Ramos (cell line): ENCODE measurements around the gene UBL4B.
"Not testable (repeated sequence)": the region's sequence is repeated elsewhere in the genome, so short reads cannot be mapped to it uniquely, and the experiment has no call there.

Experiments
- in situ Hi-C: fragments of 300-500 bp; cut with MboI; formaldehyde crosslinking; loops from one replicate; pipeline ENCODE4 v1.14.3; 2022; ENCODE audit warnings: low sequenced_read_pairs; ENCODE audit not compliant: unreplicated experiment

Gene UBL4B, protein sequence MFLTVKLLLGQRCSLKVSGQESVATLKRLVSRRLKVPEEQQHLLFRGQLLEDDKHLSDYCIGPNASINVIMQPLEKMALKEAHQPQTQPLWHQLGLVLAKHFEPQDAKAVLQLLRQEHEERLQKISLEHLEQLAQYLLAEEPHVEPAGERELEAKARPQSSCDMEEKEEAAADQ

DNA sequence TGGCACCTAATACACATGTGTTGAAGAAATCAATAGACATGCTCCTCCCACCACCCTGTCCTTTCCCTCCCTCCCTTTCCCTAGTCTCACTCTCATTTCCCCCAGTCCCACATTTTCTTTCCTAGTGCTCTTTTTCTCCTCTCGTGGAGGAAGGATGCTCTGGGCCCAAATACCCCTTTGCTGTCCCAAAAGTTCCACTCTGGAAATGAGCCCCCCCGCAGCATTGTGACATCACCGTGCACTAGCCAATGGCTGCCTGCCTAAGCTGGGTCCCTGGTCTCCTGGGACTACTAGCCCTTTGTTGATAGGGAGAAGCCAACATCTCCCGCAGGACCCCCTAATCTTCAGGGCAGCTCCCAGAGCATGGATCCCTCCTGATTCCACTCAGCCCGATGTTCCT, at the start of gene UBL4B:
Gene UBL4B (plus strand): TSS at position 301 of the 400 bp plus-strand sequence. CDS start 92 bp downstream, at position 393.
- in situ Hi-C loops = no loop called here

DNA sequence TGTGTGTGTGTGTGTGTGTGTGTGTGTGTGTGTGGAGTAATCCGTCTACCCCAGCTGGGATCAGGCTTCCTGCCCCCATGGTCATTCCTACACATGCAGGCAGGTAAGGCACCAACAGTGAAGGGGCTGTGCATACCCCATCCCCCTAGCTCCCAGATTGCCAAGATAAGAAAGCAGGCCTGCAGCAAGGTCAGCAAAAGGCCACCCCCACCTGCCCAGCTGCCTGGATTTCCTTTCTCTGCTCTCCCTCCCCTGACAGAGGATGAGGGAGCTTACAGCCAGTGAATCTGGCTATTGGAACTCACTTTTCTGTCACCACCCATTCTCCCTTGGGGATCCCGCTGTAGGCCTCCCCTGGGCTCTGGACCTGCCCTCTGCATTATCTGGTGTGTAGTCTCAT, 49.6 kb upstream of the UBL4B start:
- in situ Hi-C loops = no loop called here

DNA sequence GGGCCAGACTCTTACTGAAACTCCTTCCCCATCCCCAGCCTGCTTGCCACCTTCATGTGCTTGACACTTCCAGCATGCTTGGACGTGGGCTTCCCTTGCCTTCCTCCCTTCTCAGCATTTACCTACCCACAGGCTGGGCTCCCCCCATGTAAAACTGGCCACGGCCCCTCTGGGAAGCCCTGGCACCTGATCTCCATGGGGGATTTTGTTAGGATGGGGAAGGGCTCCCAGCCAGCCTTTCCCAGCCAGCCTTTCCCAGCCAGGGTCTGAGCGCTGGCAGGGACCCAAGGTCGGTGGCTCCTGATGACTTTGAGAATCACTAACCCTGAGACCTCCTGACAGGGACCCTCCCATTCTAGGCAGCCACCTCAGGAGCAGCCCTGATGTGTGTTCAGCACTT, 48.5 kb upstream of the UBL4B start:
- in situ Hi-C loops = no loop called here

DNA sequence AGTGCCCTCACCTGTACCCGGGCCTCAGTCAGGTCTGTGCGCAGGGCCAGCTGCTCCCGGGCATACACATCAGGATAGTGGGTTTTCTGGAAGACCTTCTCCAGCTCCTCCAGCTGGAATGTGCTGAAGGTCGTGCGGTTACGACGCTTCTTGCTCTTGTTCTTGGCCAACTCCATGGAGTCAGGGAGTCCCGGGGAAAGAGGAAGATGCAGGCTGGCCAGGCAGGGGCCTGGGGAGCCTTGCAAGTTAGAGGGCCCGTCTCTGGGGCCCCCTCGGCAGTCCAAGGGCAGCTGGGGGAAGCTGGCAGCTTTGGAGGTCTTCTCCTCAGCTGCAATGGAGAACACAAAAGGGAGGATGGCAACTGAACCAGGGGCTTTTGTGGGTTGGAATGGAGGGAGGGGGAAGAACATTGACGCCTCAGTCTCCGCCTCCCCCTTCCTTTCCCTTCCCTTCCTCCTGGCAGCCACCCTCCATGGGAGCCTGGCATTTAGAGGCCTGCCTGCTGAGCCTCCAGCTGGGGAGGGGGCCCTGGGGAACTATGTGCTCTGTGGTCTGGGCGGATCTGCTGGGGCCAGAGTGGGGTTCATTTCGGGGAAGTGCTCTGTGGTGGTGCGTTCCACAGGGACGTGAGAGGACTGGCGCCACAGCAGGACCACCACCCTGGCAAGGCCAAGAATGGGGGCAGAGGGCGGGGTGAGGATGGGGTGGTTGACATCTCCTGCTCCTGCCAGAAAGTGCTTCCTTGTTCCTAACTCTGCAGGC, 47.5 kb upstream of the UBL4B start:
- in situ Hi-C loops = no loop called here

DNA sequence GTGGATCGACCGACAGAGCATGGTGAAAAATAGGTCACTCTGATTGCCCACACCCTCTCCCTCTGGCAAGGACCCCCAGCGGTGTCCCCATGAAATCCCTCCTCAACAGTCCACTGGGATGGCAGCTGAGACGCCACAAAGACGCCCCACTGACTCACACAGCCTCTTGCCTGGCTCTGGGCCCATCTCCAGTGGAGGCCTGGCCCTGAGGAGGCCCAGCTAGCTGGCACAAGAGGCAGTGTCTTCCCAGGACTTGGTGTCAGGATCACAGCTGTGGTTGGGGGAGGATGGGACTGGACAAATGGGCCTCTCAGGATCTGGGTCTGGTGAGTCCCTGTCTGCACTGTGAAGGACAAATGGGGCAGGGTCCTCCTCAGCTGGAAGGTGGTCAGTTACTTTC, 46.4 kb upstream of the UBL4B start:
- in situ Hi-C loops = no loop called here

DNA sequence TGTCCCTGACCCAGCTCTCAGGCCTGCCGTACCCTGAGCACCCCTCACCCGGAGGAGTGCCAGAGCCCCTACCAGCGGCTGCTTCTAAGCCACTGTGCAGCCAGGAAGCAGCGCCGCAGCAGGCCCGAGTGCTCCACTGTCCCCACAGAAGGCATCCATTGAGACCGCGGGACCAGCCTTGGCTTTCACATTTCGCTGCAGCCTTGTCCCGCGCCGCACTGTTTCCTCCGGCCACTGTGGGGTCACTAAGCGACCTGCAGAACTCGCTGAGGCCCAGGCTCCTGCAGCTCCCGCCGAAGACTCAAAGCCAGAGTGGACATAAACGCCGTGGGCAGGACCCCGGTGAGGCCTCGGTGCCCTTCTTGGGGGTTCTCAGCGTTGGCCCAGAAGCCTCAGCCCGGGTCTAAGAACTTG, 44.8 kb upstream of the UBL4B start:
- in situ Hi-C loops = no loop called here

DNA sequence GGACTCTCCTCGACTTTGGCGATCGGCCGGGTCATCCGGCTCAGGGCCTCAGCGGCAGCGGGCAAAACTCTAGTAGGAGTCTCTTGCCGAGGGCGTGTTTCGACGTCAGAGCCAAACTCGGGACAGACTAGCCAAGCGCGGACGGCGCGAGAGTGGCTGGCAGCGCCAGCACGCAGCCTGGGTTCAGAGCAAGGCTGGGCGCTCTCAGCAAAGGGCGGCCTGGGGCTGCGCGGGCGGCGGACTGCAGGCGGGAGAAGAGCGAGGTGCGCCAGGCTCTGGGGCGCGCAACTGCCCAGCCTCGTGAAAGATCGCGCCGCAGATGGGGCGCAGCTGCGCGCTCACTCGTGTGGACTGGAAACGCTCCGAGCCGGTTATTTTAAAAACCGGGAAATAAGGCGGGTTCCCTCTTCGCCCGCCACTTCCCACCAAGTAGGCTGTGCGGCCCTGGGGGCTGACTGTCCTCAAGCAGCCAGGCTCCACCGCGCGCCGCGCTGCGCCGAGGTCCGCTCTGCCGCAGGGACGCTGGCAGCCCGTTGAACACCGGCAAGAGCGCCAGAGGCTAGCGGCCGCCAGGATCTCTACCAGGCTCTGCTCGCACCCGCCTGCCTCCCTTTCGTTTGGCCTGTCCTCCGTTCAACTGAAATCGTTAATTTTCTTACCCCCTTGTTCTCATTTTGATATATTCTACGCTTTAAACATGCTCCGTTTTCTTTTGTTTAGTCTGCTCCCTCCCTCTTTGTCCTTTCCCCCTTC, 44.2 kb upstream of the UBL4B start:
- in situ Hi-C loops = no loop called here

DNA sequence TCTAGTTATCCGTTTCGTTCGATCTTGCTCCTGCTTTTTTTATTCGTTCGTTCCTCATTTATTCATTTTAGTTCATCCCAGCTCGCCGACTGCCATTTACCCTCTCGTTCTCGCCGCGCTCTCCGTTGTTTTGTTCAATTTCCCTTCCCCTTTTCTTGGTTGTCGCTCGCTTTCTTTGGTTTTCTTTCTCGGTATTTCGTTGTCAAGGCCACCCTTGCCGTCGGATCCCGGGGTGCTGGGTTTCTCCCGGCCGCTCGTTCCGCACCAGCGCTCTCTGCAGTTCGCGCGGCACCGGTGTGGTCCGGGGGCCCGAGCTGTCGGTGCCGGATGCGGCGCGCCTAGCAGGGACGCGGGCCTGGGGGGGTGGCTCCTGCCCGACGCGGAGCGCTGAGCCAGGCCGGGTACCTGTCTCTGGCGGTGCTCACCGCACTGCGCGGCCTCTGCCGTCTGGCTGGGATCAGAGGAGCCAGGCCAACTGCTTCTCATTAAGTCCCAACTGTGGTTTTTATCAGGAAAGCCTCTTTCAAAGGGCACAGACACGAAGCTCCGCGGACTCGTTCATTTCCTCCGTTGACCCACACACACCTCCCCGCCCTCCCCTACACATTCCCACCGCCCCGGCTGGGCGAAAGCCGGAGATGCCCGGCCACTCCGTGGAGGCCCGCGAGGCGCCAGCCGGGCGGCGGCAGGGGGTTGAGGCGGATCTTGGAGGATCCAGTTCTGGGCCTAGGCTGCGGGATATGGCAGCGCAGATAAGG, 43.4 kb upstream of the UBL4B start:
- in situ Hi-C loops = no loop called here

DNA sequence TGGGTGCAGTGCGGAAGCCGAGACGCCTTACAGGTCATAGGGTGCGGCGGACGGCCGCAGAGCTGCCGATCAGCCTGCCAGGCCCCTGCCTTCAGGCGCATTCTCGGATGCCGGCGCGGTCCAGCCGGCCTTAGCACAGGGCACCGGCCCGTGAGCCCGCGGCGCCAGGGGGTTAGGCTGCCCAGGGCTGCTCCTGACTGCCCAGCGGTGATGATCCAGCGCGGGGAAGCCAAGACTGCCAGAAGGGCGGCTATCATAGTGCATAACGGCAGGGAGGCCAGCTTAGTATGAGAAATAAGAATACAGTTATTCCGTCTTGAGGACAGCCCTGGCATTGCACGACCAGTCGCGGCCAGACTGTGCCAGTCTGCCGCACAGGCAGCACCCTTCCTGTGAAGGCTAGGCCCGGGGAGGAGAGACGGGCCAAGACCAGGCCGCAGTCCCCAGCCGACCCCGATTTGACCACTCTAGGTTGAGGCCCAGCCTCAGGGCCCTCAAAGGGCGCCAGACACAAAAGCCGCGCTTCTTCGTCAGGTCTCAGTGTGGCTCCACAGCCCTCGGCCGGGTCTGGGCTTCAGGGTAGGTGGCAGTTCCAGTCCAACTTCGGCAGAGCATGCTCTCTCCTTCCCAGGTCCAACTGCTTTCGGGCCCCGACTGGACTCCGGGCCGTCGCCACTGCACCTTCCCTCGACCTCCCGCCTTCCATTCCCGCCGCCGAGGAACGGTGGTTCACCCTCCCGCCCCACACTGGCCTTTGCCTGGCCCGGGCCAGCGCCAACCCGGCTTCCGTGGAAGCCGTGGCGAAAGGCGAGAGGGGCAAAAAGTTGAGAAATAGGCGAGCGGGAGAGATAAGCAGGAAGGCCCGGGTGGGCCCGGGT, 42.6 kb upstream of the UBL4B start:
- in situ Hi-C loops = no loop called here

DNA sequence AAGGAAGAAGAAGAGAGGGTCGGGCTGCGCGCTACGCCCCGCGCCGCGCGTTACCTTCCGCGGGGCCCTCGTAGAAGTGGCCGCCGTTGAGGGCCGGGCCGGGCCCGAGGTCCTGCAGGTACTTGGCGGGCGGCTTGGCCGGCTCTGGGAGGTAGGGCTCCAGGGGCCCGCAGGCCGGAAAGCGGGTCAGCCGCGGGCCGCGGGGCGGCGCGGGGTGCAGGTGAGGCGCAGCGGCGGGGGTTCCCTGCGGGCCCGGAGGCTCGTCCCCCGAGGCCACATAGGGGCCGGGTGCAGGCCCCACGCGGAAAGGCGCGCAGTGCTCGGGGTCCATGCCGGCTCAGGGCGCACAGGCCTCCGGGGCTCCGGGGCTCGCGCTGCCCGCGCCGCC, 42.0 kb upstream of the UBL4B start:
- in situ Hi-C loops = no loop called here

DNA sequence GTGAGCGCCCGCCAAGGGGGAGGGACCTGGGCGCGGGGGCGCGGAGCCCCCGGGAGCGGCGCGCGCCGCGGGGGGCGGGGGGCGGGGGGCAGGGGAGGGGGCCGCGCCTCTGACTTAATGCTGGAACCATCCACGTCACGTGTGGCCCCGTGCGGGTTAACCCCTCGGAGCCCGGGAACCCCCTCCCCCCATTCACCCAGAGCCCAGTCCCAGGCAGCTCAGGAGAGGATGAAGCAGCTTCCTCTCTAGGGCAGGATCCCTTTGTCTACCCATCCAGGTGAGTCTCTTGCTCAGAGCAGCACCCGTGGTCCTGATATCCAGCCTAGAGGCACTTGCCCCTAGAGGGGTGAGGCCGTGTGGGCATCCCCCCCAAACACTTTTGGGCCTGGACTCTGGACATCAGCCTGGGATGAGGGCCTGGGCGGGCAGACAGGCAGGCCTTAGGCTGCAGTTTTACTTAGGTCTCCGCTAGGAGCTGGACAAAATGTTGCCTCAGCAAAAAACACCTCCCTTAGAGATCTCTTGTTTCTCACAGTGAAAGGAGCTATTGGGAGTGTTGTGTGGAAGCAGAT, 41.5 kb upstream of the UBL4B start, which contains the start of gene ALX3:
Gene ALX3 (minus strand): TSS at position 2 of the 572 bp plus-strand sequence. CDS start 60 bp downstream, outside the sequence.
- in situ Hi-C loops = no loop called here

DNA sequence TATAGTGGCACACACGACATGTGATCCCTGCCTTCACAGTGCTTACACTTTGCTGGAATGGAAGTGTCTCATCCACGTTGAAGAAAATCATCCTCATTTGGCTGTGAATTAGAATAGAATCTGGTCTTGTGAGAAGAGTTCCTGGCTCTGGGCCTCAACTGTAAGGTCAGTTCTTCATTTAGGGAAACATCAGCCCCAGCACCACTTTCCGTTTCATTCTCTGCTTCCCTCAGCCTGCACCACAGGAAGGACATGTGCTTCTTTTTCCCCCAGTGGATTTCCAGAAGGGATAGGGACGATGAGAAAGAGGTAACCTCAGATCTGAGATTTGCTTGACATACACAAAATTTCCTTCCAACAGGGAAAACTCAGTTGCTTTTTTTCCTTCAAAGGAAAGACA, 38.1 kb upstream of the UBL4B start:
- in situ Hi-C loops = no loop called here

DNA sequence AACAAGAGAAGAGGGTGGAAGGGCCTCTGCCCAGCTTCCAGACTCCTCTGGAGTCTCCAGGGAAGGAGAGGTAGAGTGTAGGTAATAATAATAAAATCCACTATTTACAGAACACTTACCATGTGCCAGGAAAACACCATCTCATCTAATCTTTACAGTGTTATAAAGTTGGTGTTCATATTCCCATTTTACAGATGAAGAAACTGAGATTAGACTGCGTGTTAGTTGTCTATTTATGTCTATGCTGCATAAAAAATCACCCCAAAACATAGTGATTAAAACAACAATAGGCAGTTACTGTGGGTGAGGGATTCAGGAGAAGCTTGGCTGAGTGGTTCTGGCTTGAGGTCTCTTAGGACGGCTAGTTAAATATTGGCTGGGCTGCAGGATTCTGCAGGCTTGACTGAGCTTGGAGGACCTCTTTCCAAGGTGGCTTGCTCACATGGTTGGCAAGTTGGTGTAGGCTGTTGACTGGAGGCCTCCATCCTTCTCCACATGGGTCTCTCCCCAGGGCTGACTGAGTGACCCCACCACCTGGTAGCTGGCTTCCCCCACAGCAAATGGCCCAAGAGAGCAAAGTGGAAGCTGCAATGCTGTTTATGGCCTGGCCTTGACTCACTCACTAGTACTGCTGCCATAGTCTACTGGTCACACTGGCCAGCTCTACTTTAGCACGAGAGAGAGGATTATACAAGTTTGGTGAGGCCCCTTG, 35.3 kb upstream of the UBL4B start:
- in situ Hi-C loops = no loop called here

DNA sequence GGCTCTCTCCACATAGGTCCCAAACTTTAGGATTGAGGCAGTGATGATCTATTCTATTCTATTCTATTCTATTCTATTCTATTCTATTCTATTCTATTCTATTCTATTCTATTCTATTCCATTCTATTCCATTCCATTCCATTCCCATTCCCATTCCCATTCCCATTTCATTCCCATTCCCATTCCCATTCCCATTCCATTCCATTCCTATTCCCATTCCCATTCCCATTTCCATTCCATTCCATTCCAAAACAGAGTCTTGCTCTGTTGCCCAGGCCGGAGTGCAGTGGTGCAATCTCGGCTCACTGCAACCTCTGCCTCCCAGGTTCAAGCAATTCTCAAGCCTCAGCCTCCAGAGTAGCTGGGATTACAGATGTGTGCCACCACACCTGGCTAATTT, 32.2 kb upstream of the UBL4B start:
- in situ Hi-C loops = not testable (repeated sequence)

DNA sequence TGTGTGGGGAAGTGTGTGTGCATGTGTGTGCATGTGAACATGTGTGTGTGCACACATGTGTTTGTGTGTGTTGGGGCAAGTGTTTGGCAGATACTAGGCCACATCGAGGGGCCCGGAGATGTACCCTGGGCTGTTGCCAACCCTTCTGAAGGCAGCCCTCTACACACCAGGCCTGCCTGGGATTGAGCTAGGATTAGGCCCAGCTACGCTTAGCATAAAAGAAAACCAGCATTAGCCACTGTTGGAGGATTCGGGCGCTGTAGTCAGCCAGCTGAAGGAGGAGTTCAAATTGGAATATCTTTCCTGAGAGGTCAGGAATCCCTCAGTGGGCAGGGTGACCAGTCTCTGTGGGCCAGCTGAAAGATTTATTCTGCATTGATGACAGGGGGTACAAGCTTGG, 31.2 kb upstream of the UBL4B start:
- in situ Hi-C loops = no loop called here

DNA sequence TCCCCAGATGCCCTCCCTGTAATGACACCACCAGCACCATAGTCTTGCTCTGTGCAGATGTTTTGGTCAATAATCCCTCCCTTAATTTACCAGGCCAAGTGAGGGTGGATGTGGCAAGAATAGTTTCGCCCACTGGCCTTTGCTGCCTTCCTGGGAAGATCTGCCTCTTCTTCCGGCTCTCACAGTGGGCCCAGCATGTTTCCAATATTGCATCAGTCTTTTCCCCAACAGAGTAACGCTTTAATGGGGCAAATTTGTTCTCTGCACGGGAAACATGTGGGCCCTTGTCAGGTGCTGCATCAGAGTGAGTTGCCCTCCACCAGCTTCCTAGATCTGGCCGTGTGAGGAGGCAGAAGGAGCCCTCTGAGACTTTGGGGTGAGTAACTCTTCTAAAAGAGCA, 29.8 kb upstream of the UBL4B start:
- in situ Hi-C loops = no loop called here

DNA sequence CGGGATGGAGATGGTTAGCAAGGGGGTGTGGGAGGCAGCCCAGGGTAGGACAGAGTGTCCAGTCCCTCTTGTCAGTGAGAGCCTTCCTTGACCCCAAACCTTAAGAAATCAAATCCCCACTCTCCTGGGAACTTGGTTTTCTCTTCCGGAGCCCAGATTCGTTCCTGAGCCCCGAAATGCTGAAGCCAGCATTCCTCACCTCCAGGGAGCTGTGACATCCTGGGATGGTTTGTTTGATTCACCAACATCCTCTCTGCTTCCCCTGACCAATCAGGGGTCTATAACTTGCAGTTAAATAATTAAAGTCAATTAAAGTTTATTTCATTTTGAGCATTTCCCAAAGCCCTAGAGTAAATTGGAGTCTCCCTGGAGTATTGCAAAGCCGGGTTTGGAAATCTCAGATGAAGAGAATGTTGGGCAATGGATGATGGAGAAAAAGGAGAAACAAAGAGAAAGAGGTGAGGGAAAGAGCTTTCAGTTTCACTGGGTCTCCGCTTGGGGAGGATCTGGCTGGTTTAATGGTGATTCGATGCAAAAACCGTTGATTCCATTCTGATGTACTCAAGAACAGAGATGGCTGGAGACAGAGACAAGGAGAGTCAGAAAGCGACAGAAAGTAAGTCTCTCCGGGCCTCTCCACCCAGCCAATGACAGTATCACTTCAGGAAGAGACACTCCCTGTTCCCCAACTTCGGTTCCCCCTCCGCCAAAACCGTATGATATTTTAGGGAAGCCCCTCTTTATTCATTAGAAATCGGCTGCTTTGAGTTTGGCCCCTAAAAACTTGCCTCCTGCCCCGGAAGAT, 29.0 kb upstream of the UBL4B start:
- in situ Hi-C loops = no loop called here

DNA sequence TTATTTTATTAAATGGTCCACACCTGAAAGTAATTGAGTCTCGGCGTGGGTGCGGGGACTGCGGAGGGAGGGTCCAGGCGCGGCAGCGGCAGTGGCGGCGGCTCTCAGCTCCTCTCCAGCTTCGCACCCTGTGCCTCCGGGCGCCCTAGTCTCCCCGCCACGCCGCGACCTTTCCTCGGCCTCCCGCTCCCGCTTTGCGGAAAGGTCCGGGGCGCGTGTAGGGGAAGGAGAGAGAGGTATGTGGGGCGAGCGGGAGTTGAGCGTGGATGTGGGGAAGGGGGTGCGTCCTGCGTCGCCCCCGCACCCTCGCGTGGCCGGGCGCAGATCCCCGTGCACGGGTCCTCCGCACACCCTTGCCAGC, 28.4 kb upstream of the UBL4B start:
- in situ Hi-C loops = no loop called here
